Measurements from ENCODE around the gene PLXNC1.

The PLXNC1 gene

DNA sequence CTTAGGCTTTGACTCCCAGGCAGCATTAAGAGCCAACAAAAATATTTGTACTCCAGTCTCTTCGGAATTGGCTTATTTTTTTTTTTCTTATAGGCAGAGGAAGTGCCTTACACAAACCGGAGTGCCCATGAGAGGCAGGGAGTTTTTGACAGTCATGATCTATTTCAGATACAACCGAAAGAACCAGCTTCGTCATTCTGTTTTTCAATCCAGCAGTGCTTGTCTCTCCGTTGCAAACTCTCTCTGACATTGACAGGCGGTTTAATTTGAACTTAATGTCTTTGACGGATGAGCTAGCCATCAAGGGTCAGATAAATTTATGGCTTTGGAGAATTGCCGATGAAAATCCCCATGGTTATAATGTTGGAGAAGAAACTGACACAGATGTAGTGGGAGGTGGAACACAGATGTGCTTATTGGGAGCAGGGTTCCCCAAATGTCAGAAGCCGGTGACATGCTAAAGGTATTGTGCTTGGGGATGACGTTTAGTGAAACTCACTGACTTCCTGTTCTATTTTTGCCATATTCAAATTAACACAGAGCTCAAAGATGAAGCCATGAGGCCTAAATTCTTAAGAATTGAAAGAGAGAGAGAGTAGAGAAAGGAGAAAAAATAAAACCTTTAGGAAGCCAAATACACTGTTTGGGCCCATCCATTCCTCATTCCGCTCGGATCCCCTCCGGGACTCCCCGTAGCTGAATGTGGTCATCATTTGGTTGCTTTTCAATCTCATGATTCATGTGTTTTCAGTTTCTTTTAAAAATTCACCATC is 59.7 kb downstream of the PLXNC1 start:
- no peak for DNase-seq (ENCODE audit: low read depth in 1 of 2, low spot score in 1 of 2)
- in situ Hi-C loops (cut with HindIII; ENCODE audit: low pct_unique_long_range_greater_than_20kb, low sequenced_read_pairs) = no loop called here
- TF ChIP-seq JUND (IDR thresholded peaks at IDR 0.05; ENCODE audit: low read depth) = no peak

DNA sequence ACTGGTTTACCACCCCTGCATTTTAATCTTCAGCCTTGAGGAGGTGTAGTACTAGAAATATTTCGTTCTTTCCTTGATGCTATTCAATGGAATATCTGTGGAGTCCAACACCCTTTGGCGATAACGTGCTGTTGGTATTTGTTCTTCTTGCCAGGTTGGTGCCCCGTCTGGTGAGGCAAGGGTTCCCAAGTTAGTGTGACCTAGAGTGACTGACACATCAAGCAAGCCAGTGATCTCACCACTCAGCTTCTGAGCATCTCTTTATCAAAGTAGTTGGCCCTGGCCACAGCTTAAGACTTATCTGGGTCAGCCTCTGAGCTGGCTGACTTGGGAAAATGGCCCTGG is 60.2 kb downstream of the PLXNC1 start:
- in situ Hi-C loops (cut with HindIII; ENCODE audit: low pct_unique_long_range_greater_than_20kb, low sequenced_read_pairs) = no loop called here
- no peak for TF ChIP-seq JUND (IDR thresholded peaks at IDR 0.05; ENCODE audit: low read depth)
- no peak for DNase-seq (ENCODE audit: low read depth in 1 of 2, low spot score in 1 of 2)

DNA sequence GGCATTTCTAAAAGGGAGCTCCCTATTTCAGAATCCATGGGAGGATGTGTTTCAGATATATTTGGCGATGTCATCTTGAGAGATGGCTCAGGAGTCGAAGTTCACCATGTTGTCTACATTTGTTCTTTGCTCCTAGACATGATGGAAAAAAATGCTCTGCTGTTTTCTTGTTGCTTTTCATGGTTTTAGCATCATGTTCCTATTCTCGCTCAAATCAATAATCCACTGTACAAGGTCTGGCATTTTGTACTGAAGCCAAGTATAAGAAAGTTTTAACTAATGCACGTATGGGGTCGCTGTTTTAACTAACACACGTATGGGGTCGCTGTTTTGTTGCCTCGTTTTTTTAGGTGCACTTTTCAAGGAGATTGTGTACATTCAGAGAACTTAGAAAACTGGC is 60.9 kb downstream of the PLXNC1 start:
- DNase-seq (ENCODE audit: low read depth in 1 of 2, low spot score in 1 of 2) = no peak
- in situ Hi-C loops (cut with HindIII; ENCODE audit: low pct_unique_long_range_greater_than_20kb, low sequenced_read_pairs) = no loop called here
- no peak for TF ChIP-seq JUND (IDR thresholded peaks at IDR 0.05; ENCODE audit: low read depth)

DNA sequence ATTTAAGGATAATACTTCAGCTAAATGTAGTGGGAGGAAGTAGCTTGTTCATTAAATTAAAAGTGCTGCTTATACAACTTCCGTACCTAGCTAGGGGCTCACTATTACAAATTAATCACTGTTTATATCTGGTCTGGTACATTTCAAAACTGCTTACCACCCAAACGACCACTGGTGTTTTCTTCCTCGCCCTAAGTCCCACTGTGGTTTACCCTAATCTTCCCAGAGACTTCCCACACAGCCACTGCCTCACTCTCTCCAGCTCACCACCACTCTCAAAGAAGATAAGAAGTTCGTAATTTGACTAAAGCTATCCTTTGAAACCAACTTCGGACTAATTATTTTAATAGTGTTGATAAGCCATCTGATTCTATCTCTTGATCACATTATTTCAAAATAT is 62.6 kb downstream of the PLXNC1 start:
- no peak for DNase-seq (ENCODE audit: low read depth in 1 of 2, low spot score in 1 of 2)
- no peak for TF ChIP-seq JUND (IDR thresholded peaks at IDR 0.05; ENCODE audit: low read depth)
- in situ Hi-C loops (cut with HindIII; ENCODE audit: low pct_unique_long_range_greater_than_20kb, low sequenced_read_pairs) = no loop called here

DNA sequence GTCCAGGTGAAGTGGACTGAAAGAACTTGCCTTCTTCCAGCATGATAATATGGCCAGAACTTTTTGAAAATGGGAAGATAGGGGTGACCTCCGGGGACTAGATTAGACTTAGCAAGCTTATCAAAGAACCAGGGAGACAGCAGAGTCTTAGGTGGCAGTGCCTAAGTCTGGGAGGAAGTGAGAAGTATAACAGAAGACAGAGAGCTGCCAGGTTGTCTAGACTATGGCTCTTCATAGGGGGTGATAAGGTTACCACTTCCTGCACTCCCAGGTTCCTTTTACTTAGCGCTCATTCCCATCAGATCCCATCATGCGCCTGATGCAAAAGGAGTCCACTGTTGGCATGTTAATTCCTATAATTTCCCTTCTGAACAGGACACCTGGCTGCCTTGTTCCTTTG is 69.9 kb downstream of the PLXNC1 start:
- DNase-seq (ENCODE audit: low read depth in 1 of 2, low spot score in 1 of 2) = no peak
- TF ChIP-seq JUND (IDR thresholded peaks at IDR 0.05; ENCODE audit: low read depth) = no peak
- in situ Hi-C loops (cut with HindIII; ENCODE audit: low pct_unique_long_range_greater_than_20kb, low sequenced_read_pairs) = no loop called here

DNA sequence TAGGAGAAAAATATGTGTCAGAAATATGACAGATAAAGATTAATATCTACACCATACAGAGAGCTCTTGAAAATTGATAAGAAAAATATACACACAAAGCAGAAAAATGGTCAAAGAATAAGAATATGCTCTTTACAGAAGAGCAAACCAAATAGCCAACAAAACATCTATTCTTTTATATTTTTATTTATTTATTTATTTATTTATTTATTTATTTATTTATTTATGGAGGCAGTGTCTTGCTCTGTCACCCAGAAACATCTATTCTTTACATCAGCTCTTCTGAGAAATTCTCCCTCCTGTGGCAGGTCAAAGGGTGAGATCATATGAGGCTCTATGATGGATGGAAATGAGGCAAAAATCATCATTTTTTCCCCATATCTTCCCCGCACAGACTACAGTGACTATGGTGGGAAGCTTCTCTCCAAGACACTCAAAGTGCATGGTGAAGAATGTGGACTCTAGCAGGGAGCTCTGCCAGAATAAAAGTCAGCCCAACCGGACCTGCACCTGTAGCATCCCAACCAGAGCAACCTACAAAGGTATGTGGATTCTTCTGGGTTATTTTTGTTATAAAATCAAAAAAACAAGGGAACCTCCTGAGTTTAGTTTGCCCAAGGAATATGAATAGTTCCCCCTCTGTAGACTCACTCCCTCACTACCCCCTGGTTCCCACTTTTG is 71.4 kb downstream of the PLXNC1 start:
- TF ChIP-seq JUND (IDR thresholded peaks at IDR 0.05; ENCODE audit: low read depth) = no peak
- in situ Hi-C loops (cut with HindIII; ENCODE audit: low pct_unique_long_range_greater_than_20kb, low sequenced_read_pairs) = no loop called here
- no peak for DNase-seq (ENCODE audit: low read depth in 1 of 2, low spot score in 1 of 2)

DNA sequence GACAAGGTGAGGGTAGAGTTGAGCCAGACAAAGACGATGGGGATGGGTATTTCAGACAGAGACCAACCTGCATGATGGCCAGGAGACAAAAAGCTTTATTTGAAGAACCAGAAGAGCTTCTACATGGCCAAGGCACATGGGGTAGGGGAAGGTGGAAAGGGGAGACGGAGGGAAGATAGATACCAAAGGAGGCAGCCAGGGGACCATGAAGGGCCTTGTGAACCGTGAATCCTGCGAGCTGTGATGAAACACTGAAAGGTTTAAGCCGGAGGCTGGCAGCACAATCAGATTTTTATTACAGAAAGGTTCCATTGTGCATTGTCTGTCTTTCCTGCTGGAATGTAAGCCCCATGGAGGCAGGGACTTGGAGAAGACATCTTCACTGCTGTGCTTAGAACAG is 72.4 kb downstream of the PLXNC1 start:
- no peak for DNase-seq (ENCODE audit: low read depth in 1 of 2, low spot score in 1 of 2)
- in situ Hi-C loops (cut with HindIII; ENCODE audit: low pct_unique_long_range_greater_than_20kb, low sequenced_read_pairs) = no loop called here
- TF ChIP-seq JUND (IDR thresholded peaks at IDR 0.05; ENCODE audit: low read depth) = no peak

DNA sequence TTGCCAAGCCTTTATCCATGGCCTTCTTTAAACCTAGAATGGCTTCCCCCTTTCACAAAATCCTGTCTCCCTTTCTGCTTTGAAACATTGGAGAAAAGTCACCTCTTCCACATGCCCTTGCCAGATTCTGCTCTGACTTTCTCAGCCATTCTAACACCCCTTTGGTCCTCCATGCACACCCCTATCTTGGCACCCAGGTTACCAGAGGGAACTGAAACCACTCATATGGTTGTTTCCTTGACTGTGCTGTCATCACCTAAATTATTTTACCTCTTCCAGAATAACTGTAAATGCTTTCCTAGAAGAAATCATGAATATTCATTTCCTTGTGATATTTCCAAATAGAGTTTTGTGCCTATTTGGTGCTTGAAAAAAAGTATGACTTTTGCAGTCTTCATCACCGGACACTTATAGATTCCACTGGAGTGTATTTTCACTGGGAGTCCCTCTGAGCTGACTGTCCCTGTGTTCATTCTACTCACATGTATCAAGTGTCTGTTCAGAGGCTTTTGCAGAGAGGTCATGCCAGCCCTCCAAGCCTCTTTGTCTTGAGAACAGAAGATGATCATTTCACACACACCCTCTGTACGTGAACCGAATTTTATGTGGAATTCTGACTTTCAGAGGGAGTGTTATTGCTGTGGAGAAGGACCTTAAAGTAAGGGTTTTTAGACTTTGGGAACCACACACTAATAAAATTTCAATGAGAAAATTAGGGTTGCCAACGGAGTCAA is 74.1 kb downstream of the PLXNC1 start:
- DNase-seq (ENCODE audit: low read depth in 1 of 2, low spot score in 1 of 2) = no peak
- no peak for TF ChIP-seq JUND (IDR thresholded peaks at IDR 0.05; ENCODE audit: low read depth)
- in situ Hi-C loops (cut with HindIII; ENCODE audit: low pct_unique_long_range_greater_than_20kb, low sequenced_read_pairs) = no loop called here

DNA sequence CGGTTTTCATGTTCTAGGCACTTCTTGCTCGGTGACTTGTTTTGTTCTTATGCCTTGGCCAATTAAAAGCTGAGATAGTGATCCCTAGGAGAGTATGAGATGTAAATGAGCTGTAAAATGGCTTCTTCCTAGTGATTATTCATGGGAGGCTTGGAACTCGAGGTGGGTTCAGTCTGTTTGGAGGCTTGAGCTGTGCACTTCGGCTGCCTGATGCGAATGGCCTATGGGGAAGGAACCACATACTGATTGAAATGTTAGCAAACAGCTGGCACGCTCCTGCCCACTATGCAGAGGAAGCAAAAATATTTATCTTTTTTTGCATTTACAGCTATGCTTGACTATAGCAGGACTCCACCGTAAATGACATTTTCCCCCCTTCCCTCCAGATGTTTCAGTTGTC is 75.5 kb downstream of the PLXNC1 start:
- DNase-seq (ENCODE audit: low read depth in 1 of 2, low spot score in 1 of 2) = no peak

DNA sequence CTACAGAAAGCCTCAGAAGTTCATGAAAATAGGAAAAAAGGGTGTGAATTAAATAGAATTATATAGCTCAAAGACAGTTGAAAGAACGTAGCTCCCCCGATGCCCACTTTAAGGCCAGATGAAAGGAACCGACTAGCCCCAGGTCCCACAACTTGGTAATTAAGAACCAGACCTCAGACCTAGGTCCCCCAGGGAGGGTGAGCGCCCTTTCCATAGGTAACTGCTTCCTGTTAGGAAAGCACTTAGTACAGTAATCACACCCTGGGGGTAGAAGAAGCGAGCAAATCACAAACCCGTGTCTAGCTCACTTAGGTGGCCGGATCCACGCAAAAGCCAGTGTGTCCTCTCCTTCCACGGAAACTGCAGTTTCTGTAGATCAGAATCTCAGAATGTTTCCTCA is 77.1 kb downstream of the PLXNC1 start:
- in situ Hi-C loops (cut with HindIII; ENCODE audit: low pct_unique_long_range_greater_than_20kb, low sequenced_read_pairs) = no loop called here

More for the DNA sequence above, 75.5 kb downstream of the PLXNC1 start:
- in situ Hi-C loops (cut with HindIII; ENCODE audit: low pct_unique_long_range_greater_than_20kb, low sequenced_read_pairs) = no loop called here
- no peak for TF ChIP-seq JUND (IDR thresholded peaks at IDR 0.05; ENCODE audit: low read depth)

DNA sequence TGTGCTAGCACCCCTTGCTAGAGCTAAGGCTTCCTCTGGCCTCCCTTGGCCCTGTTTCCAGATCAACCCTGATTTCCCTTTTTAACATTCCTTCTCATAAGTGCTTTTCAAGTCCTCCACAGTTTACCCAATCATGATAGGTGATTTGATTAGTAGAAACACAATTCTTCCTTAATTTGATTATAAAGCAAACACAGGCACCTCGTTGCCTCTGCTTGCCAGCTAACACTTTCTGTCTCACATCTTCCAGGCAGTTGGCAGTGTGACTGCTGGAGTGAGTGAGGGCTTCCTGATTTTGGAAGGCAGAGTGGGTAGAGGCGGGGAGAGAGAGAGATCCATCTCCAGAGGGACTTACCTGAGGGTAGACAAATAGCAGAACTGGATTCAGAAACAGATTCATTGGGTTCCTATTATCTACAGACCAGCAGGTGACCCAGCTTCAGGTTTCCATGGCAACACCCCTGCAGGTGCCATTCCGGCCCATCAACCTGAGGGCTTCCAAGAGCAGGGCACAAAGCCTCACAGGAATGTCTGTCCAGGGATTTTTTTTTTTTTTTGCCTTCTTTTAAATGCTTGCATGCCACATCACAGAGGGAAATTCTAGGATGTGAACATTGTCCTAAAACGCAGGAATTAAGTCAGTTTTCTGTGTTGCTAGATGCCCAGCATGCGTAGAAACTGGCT is 77.7 kb downstream of the PLXNC1 start:
- DNase-seq (ENCODE audit: low read depth in 1 of 2, low spot score in 1 of 2) = no peak
- in situ Hi-C loops (cut with HindIII; ENCODE audit: low pct_unique_long_range_greater_than_20kb, low sequenced_read_pairs) = no loop called here
- no peak for TF ChIP-seq JUND (IDR thresholded peaks at IDR 0.05; ENCODE audit: low read depth)

More for the DNA sequence above, 77.1 kb downstream of the PLXNC1 start:
- no peak for TF ChIP-seq JUND (IDR thresholded peaks at IDR 0.05; ENCODE audit: low read depth)
- no peak for DNase-seq (ENCODE audit: low read depth in 1 of 2, low spot score in 1 of 2)

DNA sequence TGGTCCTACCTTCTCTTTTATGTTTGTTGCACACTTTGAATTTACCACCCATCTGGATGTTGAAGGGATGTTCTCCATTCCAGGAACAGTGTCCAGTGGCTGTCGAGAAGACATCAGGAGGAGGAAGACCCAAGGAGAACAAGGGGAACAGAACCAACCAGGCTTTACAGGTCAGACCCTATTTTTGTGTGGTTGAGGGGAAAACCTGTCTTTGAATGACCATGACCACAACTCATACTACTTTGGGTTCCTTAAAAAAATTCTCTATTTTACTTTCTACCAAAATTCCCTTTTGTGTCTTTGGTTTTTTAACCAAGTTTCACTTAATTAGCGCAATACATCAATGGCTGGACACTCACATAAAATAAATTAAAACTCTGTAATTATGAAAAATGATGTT is 78.7 kb downstream of the PLXNC1 start:
- in situ Hi-C loops (cut with HindIII; ENCODE audit: low pct_unique_long_range_greater_than_20kb, low sequenced_read_pairs) = no loop called here
- DNase-seq (ENCODE audit: low read depth in 1 of 2, low spot score in 1 of 2) = no peak
- no peak for TF ChIP-seq JUND (IDR thresholded peaks at IDR 0.05; ENCODE audit: low read depth)

All from T47D (cell line).